ENCODE measurements around the gene FAM120AOS. TPM values are rescaled to one million over a fixed set of nuclear protein-coding genes. Genes with fewer than 3 reads are reported as not detected.

FAM120AOS gene
- total RNA-seq, result 41.9 TPM

GRCh38 chr9:93453047-93453914, at the start of gene FAM120AOS:
TSS of gene FAM120AOS (minus strand) at chr9:93453581. CDS start at chr9:93452709, 872 bp downstream.

DNA sequence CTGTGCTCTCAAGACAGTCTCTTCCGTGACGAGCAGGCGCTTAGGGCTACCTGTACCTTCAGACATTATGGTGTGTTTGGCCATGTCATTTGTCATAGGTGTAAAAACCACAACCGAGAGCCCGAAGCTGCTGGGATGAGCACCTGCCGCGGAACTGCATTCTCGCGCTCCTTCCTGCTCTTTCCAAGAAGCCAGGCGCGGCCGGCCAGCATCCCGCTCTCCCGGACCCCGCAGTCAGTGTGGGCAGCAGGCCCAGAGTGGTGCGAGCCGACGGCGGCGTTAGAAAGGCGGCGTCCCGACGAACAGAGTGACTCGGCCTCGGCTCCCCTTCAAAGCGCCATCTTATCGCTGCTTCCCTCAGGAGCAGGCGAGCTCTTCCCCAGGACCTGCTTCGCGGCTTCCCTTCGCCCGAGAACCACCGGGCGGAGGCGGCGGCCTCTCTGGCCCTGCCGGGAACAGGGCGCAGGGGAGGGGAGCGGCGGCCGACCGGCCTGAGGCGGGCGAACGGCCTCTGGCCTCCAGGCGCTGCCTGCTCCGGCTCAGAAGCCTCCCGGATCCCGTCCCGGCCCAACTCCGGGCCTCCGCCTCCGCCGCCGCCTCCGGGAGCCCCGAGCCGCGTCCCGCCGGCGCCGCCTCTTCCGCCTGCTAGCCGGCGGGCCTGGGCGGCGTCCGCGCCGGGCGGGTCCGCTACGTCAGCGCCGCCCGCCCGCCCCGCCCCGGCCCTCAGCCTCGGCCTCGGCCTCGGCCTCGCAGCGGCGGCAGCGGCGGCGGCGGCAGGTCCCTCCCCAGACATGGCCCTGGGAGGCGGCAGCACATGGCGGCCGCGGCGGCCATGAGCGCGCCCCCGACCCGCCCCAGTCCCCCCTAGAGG, 2.2 kb downstream of the FAM120AOS start, which contains the start of gene FAM120A:
FAM120A (plus strand) TSS at position 741 of the 871 bp plus-strand sequence. CDS start 231 bp downstream, outside the sequence.

Other genes starting within 250 kb of the FAM120AOS start
- gene FAM120A, start 1.9 kb downstream of the FAM120AOS start, total RNA-seq, result 85.7 TPM
- 46.2 TPM for gene PHF2, start 123.0 kb upstream of the FAM120AOS start, total RNA-seq